ENCODE measurements around the gene PROM2.

Gene PROM2

GRCh38 chr2:95301186-95301585 is 26.9 kb downstream of the PROM2 start:
- TF ChIP-seq CTCF (IDR thresholded peaks at IDR 0.05; ENCODE audit: borderline replicate concordance, insufficient read depth, low read depth, low read length) = no peak
- H3K4me3 ChIP-seq (ENCODE audit: low read depth, low read length) = no peak overlapping the region

GRCh38 chr2:95301876-95302641 is 27.8 kb downstream of the PROM2 start:
- no peak overlapping the region for H3K4me3 ChIP-seq (ENCODE audit: low read depth, low read length)
- no peak for TF ChIP-seq CTCF (IDR thresholded peaks at IDR 0.05; ENCODE audit: borderline replicate concordance, insufficient read depth, low read depth, low read length)

GRCh38 chr2:95303191-95303919 is 29.1 kb downstream of the PROM2 start:
- TF ChIP-seq CTCF (IDR thresholded peaks at IDR 0.05; ENCODE audit: borderline replicate concordance, insufficient read depth, low read depth, low read length) = no peak
- H3K4me3 ChIP-seq (ENCODE audit: low read depth, low read length) = no peak overlapping the region

GRCh38 chr2:95305380-95306061 is 31.3 kb downstream of the PROM2 start:
- TF ChIP-seq CTCF (IDR thresholded peaks at IDR 0.05; ENCODE audit: borderline replicate concordance, insufficient read depth, low read depth, low read length) = no peak
- no peak overlapping the region for H3K4me3 ChIP-seq (ENCODE audit: low read depth, low read length)

GRCh38 chr2:95306336-95306895 is 32.2 kb downstream of the PROM2 start:
- TF ChIP-seq CTCF (IDR thresholded peaks at IDR 0.05; ENCODE audit: borderline replicate concordance, insufficient read depth, low read depth, low read length) = no peak
- no peak overlapping the region for H3K4me3 ChIP-seq (ENCODE audit: low read depth, low read length)

GRCh38 chr2:95307036-95307435 is 32.8 kb downstream of the PROM2 start:
- no peak for TF ChIP-seq CTCF (IDR thresholded peaks at IDR 0.05; ENCODE audit: borderline replicate concordance, insufficient read depth, low read depth, low read length)
- H3K4me3 ChIP-seq (ENCODE audit: low read depth, low read length) = no peak overlapping the region

All from GM12875 (cell line).